Transverse colon (tissue), 4 donors: ENCODE measurements around the gene DGKE. TPM values are rescaled to one million over a fixed set of nuclear protein-coding genes. Genes with fewer than 3 reads are reported as not detected.

Experiments
- DNase-seq: peaks from one replicate; pipeline ENCODE4 v3.0.0-alpha.2; 2019
- H3K27ac ChIP-seq, 4 donors: fragments of 200-600 bp; sonication (generic); 2 replicates each; pipeline ENCODE4 v1.5.1; 2016 to 2018; ENCODE audit warnings: inconsistent platforms in 4 of 4
- H3K27me3 ChIP-seq: fragments of 200-600 bp; sonication (generic); 2 replicates; pipeline ENCODE4 v1.5.1; 2017; ENCODE audit warnings: inconsistent platforms
- H3K36me3 ChIP-seq, 4 donors: fragments of 200-600 bp; sonication (generic); 2 replicates each; pipeline ENCODE4 v1.5.1; 2017 to 2019; ENCODE audit warnings: inconsistent platforms in 4 of 4
- H3K4me1 ChIP-seq, 4 donors: fragments of 200-600 bp; sonication (generic); 2 replicates each; pipeline ENCODE4 v1.5.1; 2017 to 2020; ENCODE audit warnings: inconsistent platforms in 4 of 4
- H3K4me3 ChIP-seq, 4 donors: fragments of 200-600 bp; sonication (generic); 1 replicate in 1 of 4; 2 replicates in 3 of 4; pipeline versions ENCODE4 v1.5.1 to v1.6.1; 2017 to 2019; ENCODE audit warnings: inconsistent platforms in 4 of 4
- H3K9me3 ChIP-seq, 2 donors: fragments of 200-600 bp; sonication (generic); 2 replicates each; pipeline ENCODE4 v1.5.1; 2017 to 2019; ENCODE audit warnings: inconsistent platforms in 2 of 2
- CTCF ChIP-seq, 5 experiments: fragments of 200-600 bp in 3 of 5; fragments of 450-650 bp in 2 of 5; sonication (generic) in 3 of 5; IDR thresholded peaks; 1 replicate in 2 of 5; 2 replicates in 3 of 5; pipeline ENCODE4 v1.5.1; 2016 to 2017; ENCODE audit warnings: antibody characterized with exemption in 5 of 5, inconsistent platforms in 3 of 5, mild to moderate bottlenecking in 2 of 5, moderate library complexity in 1 of 5
- EP300 ChIP-seq: sonication (generic); formaldehyde crosslinking; IDR thresholded peaks from one replicate; pipeline ENCODE4 v1.6.1; 2017; ENCODE audit warnings: antibody characterized with exemption, low read depth
- POLR2A ChIP-seq: fragments of 450-650 bp; IDR thresholded peaks from one replicate; pipeline ENCODE4 v1.6.1; 2016; ENCODE audit warnings: antibody characterized with exemption, mild to moderate bottlenecking, moderate library complexity
- POLR2AphosphoS5 ChIP-seq, 3 donors: sonication (generic); formaldehyde crosslinking; IDR thresholded peaks; one replicate each; pipeline ENCODE4 v1.6.1; 2016; ENCODE audit warnings: antibody characterized with exemption in 3 of 3
- WGBS, 2 donors: methylation state at CpG; one replicate each; pipeline ENCODE4 v1.1.5; 2018; ENCODE audit warnings: low coverage in 1 of 2; 5-methylcytosine and 5-hydroxymethylcytosine counted together
- in situ Hi-C, 4 donors: fragments of 200-750 bp; cut with MboI; loops; one replicate each; pipeline versions ENCODE4 v1.15.0 to v1.15.1; 2017; ENCODE audit warnings: low sequenced_read_pairs in 3 of 4, low pct_ligation_motif_present in 1 of 4, low pct_unique_long_range_greater_than_20kb in 1 of 4
- intact Hi-C: fragments of 100-400 bp; cut with DNase I; formaldehyde crosslinking; loops from one replicate; pipeline ENCODE4 v1.15.1; 2023; ENCODE audit warnings: low total_unique reads
- total RNA-seq, 4 donors: library from RNA; depleted of rRNA; stranded (reverse); fragments of >200 nt; gene quantifications; one replicate each; pipeline ENCODE4 v1.1.0, GENCODE V29; 2016

Gene DGKE
- total RNA-seq, 4 donors from 2014 or later, result 2.6 to 35.9 (median 11.4) TPM

- Histone ChIP-seq H3K27ac (no peak overlapping the region), H3K36me3 (no peaks in the 10 kb centered on the region), H3K4me1 (peaks cover 0 to 2% (median 0%) of the 10 kb centered on the region in 4 donors), H3K4me3 (no peak overlapping the region), H3K27me3 (no peaks in the 10 kb centered on the region), H3K9me3 (no peaks in the 10 kb centered on the region)
- 96 to 100% methylated on average over 1 of the region's 1 CpG for WGBS, 2 donors
- DNase-seq, result no peak
- in situ Hi-C loops (no loop called here), intact Hi-C loops (no loop called here)
- TF ChIP-seq EP300 (no peak), POLR2A (no peak), POLR2AphosphoS5 (IDR thresholded peaks at IDR 0.05) (no peak), CTCF (IDR thresholded peaks at IDR 0.05) (no peak)
Measured at GRCh38 chr17:56792267-56792666, 41.7 kb upstream of the DGKE start.

DNA sequence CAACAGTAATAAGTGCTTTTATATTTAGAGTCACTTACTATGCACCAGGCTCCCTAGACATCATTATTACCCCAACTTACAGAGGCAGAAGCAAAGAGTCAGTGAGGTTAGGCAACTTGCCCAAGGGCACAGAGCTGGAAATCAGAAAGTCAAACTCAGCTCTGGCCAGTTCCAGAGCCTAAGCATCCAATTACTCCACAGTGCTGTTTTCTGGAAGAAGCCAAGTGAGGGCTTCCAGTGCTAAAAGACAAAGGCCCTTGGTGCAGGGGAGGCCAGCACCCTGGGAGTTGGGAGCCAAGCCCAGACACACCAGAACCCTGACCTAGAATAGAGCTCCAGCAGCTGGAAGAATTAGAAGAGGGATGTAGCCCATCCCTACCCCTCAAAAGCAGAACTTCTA lies 40.4 kb upstream of the DGKE start:
- no peak overlapping the region for H3K4me3 ChIP-seq
- H3K4me1 ChIP-seq, result peaks cover 0 to 2% (median 0%) of the 10 kb centered on the region in 4 donors
- intact Hi-C loops, result no loop called here
- no peak overlapping the region for H3K27ac ChIP-seq
- no peaks in the 10 kb centered on the region for H3K9me3 ChIP-seq
- no peaks in the 10 kb centered on the region for H3K27me3 ChIP-seq
- in situ Hi-C loops, result no loop called here
- no peak for DNase-seq
- no peaks in the 10 kb centered on the region for H3K36me3 ChIP-seq
- TF ChIP-seq POLR2AphosphoS5 (IDR thresholded peaks at IDR 0.05) (no peak), POLR2A (no peak), CTCF (IDR thresholded peaks at IDR 0.05) (no peak), EP300 (no peak)

- H3K4me1 ChIP-seq, result peaks cover 0 to 2% (median 0%) of the 10 kb centered on the region in 4 donors
- no peak for TF ChIP-seq EP300
- TF ChIP-seq POLR2AphosphoS5 (IDR thresholded peaks at IDR 0.05), result no peak
- TF ChIP-seq POLR2A, result no peak
- no peak for TF ChIP-seq CTCF (IDR thresholded peaks at IDR 0.05)
- in situ Hi-C loops, result no loop called here
- no peak for DNase-seq
- H3K4me3 ChIP-seq, result no peak overlapping the region
- intact Hi-C loops, result no loop called here
- no peaks in the 10 kb centered on the region for H3K27me3 ChIP-seq
- WGBS, 2 donors, result 20 to 53% methylated on average over 1 to 3 of the region's 3 CpGs
- no peaks in the 10 kb centered on the region for H3K9me3 ChIP-seq
- no peaks in the 10 kb centered on the region for H3K36me3 ChIP-seq
- H3K27ac ChIP-seq, result no peak overlapping the region
Measured at GRCh38 chr17:56793957-56794356, 40.0 kb upstream of the DGKE start.

- no peak for TF ChIP-seq EP300
- TF ChIP-seq POLR2AphosphoS5 (IDR thresholded peaks at IDR 0.05), result no peak
- no peak for TF ChIP-seq CTCF (IDR thresholded peaks at IDR 0.05)
- TF ChIP-seq POLR2A, result no peak
Measured at GRCh38 chr17:56795221-56795865, 38.6 kb upstream of the DGKE start.

More at GRCh38 chr17:56795221-56795865, 38.6 kb upstream of the DGKE start:
- 55% methylated on average over 5 of the region's 5 CpGs; no CpG with 5 or more reads in 1 of the 2 donors for WGBS, 2 donors
- Histone ChIP-seq H3K4me3 (no peak overlapping the region), H3K36me3 (no peaks in the 10 kb centered on the region), H3K27ac (no peak overlapping the region), H3K4me1 (peaks cover 0 to 2% (median 0%) of the 10 kb centered on the region in 4 donors), H3K9me3 (no peaks in the 10 kb centered on the region), H3K27me3 (no peaks in the 10 kb centered on the region)
- in situ Hi-C loops (no loop called here), intact Hi-C loops (no loop called here)
- no peak for DNase-seq
